Fibroblast of lung (primary cell): ENCODE data around the gene CFAP206.

Experiments used
- EZH2 ChIP-seq: IDR thresholded peaks from 2 replicates; pipeline ENCODE4 v1.5.1; 2012; ENCODE audit warnings: low read length, control low read depth, mild to moderate bottlenecking; ENCODE audit errors: missing control alignments
- TF ChIP-seq, protein P1 (sequence below), 2 donors: IDR thresholded peaks in 1 of 2; conservative IDR thresholded peaks in 1 of 2; 1 replicate in 1 of 2; 2 replicates in 1 of 2; pipeline ENCODE4 v1.5.1; 2011 to 2012; ENCODE audit warnings: low read length in 2 of 2, control low read depth in 1 of 2, inconsistent platforms in 1 of 2, low read depth in 1 of 2, mild to moderate bottlenecking in 1 of 2

DNA sequence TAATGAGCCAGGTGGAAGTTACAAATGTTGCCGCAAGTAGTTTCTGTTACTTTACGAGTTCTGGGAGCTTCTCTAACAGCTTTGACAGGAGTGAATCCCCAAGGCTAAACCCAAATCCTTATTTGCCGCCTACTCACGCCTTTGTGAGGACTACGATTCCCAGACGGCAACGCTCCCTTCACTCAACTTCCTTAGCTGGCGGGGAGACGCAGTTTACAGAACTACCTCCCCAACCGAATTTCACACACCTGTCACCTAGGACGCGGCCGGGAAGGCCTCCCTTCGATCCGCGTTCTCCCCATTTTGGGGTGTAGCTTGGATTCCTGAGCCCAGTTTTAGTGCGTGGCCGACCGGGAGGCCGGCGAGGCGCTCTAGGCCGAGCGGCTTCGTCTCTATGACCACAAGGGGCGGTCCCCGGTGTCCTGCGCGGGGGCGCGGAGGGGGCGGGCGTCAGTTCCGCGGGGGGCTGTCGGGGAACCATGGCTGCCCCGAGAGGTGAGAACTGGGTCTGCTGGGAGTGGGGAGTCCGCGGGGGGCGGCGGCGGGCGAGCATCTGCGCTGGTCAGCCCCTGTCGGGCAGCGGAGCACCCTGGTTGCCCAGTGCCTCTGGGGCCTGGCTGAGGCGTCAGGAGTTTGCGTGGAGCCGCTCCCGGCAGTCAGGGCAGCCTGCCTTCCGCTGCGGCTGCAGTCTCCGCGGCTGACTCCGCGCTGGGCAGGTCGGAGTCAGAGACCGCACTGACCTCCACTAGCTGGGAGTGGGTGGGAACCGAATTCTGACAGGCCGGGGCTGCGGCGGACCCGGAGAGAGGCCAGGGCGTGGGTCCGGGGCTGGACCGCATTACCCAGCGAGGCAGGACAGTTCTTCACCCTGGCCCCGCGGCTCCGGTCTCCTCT is 65.0 kb downstream of the CFAP206 start, which contains the start of gene SLC35A1:
- TF ChIP-seq, protein P1, sequence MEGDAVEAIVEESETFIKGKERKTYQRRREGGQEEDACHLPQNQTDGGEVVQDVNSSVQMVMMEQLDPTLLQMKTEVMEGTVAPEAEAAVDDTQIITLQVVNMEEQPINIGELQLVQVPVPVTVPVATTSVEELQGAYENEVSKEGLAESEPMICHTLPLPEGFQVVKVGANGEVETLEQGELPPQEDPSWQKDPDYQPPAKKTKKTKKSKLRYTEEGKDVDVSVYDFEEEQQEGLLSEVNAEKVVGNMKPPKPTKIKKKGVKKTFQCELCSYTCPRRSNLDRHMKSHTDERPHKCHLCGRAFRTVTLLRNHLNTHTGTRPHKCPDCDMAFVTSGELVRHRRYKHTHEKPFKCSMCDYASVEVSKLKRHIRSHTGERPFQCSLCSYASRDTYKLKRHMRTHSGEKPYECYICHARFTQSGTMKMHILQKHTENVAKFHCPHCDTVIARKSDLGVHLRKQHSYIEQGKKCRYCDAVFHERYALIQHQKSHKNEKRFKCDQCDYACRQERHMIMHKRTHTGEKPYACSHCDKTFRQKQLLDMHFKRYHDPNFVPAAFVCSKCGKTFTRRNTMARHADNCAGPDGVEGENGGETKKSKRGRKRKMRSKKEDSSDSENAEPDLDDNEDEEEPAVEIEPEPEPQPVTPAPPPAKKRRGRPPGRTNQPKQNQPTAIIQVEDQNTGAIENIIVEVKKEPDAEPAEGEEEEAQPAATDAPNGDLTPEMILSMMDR (conservative IDR thresholded peaks at IDR 0.05 in 1 of 2, IDR thresholded peaks at IDR 0.05 in 1 of 2; ENCODE audit: low read depth in 1 of 2, low read length in 2 of 2): peak; percentile 18 to 34
- no peak for TF ChIP-seq EZH2
